Measurements from ENCODE around the gene ZBTB4.

GRCh38 chr17:7511108-7511507, 31.7 kb upstream of the ZBTB4 start:
- TF ChIP-seq EP300 (IDR thresholded peaks at IDR 0.05) = no peak
- TF ChIP-seq, protein P1, sequence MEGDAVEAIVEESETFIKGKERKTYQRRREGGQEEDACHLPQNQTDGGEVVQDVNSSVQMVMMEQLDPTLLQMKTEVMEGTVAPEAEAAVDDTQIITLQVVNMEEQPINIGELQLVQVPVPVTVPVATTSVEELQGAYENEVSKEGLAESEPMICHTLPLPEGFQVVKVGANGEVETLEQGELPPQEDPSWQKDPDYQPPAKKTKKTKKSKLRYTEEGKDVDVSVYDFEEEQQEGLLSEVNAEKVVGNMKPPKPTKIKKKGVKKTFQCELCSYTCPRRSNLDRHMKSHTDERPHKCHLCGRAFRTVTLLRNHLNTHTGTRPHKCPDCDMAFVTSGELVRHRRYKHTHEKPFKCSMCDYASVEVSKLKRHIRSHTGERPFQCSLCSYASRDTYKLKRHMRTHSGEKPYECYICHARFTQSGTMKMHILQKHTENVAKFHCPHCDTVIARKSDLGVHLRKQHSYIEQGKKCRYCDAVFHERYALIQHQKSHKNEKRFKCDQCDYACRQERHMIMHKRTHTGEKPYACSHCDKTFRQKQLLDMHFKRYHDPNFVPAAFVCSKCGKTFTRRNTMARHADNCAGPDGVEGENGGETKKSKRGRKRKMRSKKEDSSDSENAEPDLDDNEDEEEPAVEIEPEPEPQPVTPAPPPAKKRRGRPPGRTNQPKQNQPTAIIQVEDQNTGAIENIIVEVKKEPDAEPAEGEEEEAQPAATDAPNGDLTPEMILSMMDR (IDR thresholded peaks at IDR 0.05) = no peak

All from tibial nerve (tissue), 4 donors.